Panc1 (cell line): Measurements from ENCODE around the gene RILPL2.

Source experiments
- CTCF ChIP-seq: fragments of 450-650 bp; IDR thresholded peaks from 2 replicates; pipeline ENCODE4 v1.5.1; 2017; ENCODE audit warnings: mild to moderate bottlenecking
- POLR2AphosphoS5 ChIP-seq: IDR thresholded peaks from 2 replicates; pipeline ENCODE4 v1.6.1; 2012; ENCODE audit warnings: mild to moderate bottlenecking, low read depth, low read length, moderate library complexity
- REST ChIP-seq, 2 experiments: IDR thresholded peaks; 2 replicates each; pipeline ENCODE4 v1.6.1; 2011 to 2012; ENCODE audit warnings: low read depth in 2 of 2, control low read depth in 1 of 2, low read length in 1 of 2, mild to moderate bottlenecking in 1 of 2, moderate library complexity in 1 of 2; ENCODE audit not compliant: insufficient read depth in 1 of 2

GRCh38 chr12:123397400-123397799 is 39.1 kb downstream of the RILPL2 start:
- no peak for TF ChIP-seq CTCF
- TF ChIP-seq POLR2AphosphoS5: no peak
- no peak for TF ChIP-seq REST (IDR thresholded peaks at IDR 0.05; ENCODE audit: insufficient read depth in 1 of 2, low read depth in 2 of 2, low read length in 1 of 2)
